Uterus (tissue), 4 donors: ENCODE results near the gene KCNG2. TPM values are rescaled to one million over a fixed set of nuclear protein-coding genes. Genes with fewer than 3 reads are reported as not detected.

Experiments
- DNase-seq, 2 donors: peaks; one replicate each; pipeline ENCODE4 v3.0.0-alpha.2; 2019 to 2020
- H3K27ac ChIP-seq, 2 donors: fragments of 200-600 bp; sonication (generic); 1 replicate in 1 of 2; 2 replicates in 1 of 2; pipeline ENCODE4 v1.5.1; 2016 to 2018
- H3K27me3 ChIP-seq, 2 donors: fragments of 200-600 bp; sonication (generic); one replicate each; pipeline ENCODE4 v1.5.1; 2018 to 2019; ENCODE audit warnings: control low read depth in 1 of 2
- H3K36me3 ChIP-seq, 2 donors: fragments of 200-600 bp; sonication (generic); one replicate each; pipeline ENCODE4 v1.5.1; 2019; ENCODE audit warnings: control low read depth in 1 of 2
- H3K4me1 ChIP-seq, 2 donors: fragments of 200-600 bp; sonication (generic); one replicate each; pipeline ENCODE4 v1.5.1; 2018 to 2019; ENCODE audit warnings: control low read depth in 1 of 2
- H3K4me3 ChIP-seq, 2 donors: fragments of 200-600 bp; sonication (generic); 1 replicate in 1 of 2; 2 replicates in 1 of 2; pipeline ENCODE4 v1.5.1; 2018 to 2019; ENCODE audit warnings: mild to moderate bottlenecking in 1 of 2
- H3K9me3 ChIP-seq, 2 donors: fragments of 200-600 bp; sonication (generic); one replicate each; pipeline ENCODE4 v1.5.1; 2019; ENCODE audit warnings: control low read depth in 1 of 2
- POLR2A ChIP-seq, 2 donors: fragments of 450-650 bp; IDR thresholded peaks; one replicate each; pipeline ENCODE4 v1.6.1; 2016; ENCODE audit warnings: antibody characterized with exemption in 2 of 2, mild to moderate bottlenecking in 1 of 2, moderate library complexity in 1 of 2
- intact Hi-C: fragments of 100-400 bp; cut with DNase I; formaldehyde crosslinking; loops from one replicate; pipeline ENCODE4 v1.15.1; 2023; ENCODE audit warnings: low total_unique reads
- total RNA-seq, 4 donors: library from RNA; depleted of rRNA in 3 of 4; stranded (reverse); fragments of >200 nt in 3 of 4; gene quantifications; one replicate each; pipeline versions ENCODE4 v1.1.0 to v1.2.4, GENCODE V29; 2014 to 2023
- TF ChIP-seq, protein P1 (sequence below), 4 experiments: fragments of 200-600 bp in 2 of 4; fragments of 450-650 bp in 2 of 4; sonication (generic) in 2 of 4; IDR thresholded peaks; one replicate each; pipeline ENCODE4 v1.5.1; 2016 to 2019; ENCODE audit warnings: antibody characterized with exemption in 4 of 4, mild to moderate bottlenecking in 2 of 4, moderate library complexity in 1 of 4
- donor health status: DM: yes; HTN: yes; CAD: no.

The KCNG2 gene
- total RNA-seq, 4 donors from 2014 or later, result 0.59 TPM; not detected in 3

DNA sequence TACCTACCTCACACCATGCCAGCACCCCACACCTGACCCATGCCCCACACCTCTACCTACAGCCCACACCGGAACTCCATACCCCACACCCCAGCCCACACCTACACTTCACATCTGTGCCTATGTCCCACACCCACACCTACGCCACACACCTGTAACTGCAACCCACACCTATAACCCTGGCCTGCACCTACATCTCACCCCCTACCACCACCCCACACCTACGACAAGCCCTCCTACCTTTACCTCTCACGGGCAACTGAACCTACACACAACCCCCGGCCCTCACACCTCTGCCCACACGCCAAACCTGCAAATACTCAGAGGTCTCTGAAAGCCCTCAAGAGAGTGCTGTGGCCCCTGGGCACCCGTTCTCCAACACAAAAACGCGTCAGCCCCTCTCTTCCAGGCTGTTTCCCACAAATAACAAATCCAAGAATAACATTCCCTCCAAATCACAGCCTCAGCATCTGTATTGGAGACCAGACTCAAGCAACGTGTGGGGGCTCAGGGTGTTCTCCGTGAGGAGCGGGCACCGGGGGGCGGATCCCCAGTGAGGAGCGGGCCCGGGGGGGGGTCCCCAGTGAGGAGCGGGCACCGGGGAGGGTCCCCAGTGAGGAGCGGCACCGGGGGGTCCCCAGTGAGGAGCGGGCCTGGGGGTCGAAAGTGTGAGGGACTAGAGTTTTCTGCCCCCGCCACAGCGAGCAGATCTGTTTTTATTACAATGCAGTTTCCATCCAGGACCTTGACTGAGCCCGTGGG is 120.3 kb downstream of the KCNG2 start:
- H3K9me3 ChIP-seq, result no peaks in the 10 kb centered on the region
- TF ChIP-seq POLR2A (IDR thresholded peaks at IDR 0.05), result no peak
- TF ChIP-seq, protein P1, sequence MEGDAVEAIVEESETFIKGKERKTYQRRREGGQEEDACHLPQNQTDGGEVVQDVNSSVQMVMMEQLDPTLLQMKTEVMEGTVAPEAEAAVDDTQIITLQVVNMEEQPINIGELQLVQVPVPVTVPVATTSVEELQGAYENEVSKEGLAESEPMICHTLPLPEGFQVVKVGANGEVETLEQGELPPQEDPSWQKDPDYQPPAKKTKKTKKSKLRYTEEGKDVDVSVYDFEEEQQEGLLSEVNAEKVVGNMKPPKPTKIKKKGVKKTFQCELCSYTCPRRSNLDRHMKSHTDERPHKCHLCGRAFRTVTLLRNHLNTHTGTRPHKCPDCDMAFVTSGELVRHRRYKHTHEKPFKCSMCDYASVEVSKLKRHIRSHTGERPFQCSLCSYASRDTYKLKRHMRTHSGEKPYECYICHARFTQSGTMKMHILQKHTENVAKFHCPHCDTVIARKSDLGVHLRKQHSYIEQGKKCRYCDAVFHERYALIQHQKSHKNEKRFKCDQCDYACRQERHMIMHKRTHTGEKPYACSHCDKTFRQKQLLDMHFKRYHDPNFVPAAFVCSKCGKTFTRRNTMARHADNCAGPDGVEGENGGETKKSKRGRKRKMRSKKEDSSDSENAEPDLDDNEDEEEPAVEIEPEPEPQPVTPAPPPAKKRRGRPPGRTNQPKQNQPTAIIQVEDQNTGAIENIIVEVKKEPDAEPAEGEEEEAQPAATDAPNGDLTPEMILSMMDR (IDR thresholded peaks at IDR 0.05), result no peak
- H3K27me3 ChIP-seq, result no peaks in the 10 kb centered on the region
- intact Hi-C loops, result no loop called here
- DNase-seq, result peak in 1 of 2 donors; percentile 8
- H3K4me3 ChIP-seq, result no peak overlapping the region
- no peak overlapping the region for H3K27ac ChIP-seq
- H3K36me3 ChIP-seq, result no peaks in the 10 kb centered on the region
- no peaks in the 10 kb centered on the region for H3K4me1 ChIP-seq

- H3K27ac ChIP-seq, result no peak overlapping the region
- no peaks in the 10 kb centered on the region for H3K27me3 ChIP-seq
- H3K36me3 ChIP-seq, result no peaks in the 10 kb centered on the region
- H3K4me3 ChIP-seq, result no peak overlapping the region
- H3K9me3 ChIP-seq, result no peaks in the 10 kb centered on the region
- no peaks in the 10 kb centered on the region for H3K4me1 ChIP-seq
- DNase-seq, result peak in 1 of 2 donors; percentile 9
- intact Hi-C loops, result no loop called here
- TF ChIP-seq POLR2A (IDR thresholded peaks at IDR 0.05), result no peak
- TF ChIP-seq, protein P1 (IDR thresholded peaks at IDR 0.05), result no peak
Measured at GRCh38 chr18:79918615-79919011, 120.9 kb downstream of the KCNG2 start.

DNA sequence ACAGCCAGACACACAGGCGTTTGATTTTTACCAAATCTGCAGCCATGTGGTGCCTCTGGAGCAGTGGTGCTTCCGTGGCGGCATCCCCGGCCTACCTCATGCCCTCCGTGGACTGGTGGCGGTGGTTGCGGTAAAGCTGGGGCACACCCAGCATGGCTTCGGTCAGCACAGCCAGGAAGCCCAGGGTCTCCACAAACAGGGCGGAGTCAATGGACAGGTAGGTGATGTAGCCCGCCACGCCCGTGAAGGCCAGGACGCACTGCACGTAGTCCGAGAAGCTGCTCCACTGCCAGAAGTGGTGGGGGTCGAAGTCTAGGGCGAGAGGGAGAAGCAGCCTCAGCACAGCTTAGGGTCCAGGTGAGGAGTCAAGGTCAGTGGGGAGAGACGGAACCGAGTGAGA is 121.4 kb downstream of the KCNG2 start:
- DNase-seq, result peak; percentile 5 to 10
- intact Hi-C loops, result no loop called here
- H3K36me3 ChIP-seq, result no peaks in the 10 kb centered on the region

DNA sequence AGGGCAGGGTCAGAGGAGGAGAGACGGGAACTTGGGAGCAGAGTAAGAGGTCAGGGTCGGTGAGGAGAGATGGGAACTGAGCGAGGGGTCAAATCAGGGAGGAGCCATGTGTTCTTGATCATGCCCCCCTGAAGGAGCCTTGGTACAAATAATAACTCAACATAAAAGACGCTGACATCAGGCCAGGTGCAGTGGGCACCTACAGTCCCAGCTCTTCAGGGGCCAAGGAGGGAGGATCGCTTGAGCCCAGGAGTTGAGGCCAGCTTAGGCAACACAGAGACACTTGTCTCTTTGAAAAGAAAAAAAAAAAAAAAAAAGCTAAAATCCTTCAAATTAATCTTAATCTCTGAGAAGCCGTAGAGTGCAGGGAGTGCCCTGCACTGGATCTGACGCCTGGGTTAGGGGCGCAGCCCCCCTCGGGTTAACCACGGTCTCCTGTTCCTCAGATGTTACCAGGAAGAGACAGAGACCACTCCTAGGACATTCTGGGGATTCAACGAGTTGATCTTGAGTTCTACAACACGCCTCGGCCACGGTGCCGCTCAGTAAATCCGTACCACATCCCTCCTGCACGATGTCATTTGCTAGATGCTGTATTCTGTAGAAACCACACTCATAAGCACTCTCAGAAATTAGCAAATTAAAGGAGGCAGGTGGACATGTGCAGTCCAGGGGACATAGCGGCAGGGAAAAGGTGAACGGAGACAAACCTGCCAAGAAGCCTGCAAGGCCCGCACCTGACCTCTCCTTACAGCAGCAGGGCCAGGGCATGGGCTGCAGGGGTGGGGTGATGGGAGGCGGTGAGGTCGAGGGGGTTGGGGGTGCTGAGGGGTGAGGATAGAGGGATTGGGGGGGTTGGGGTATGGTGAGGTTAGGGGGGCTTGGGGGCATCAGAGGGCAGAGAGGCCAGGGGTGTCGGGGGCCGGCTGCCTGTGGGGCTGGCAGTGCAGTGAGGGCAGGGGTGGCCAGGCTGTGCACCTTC is 124.5 kb downstream of the KCNG2 start:
- no peaks in the 10 kb centered on the region for H3K36me3 ChIP-seq
- peak in 1 of 2 donors; percentile 4 for DNase-seq
- H3K4me1 ChIP-seq, result peaks cover 0 to 8% of the 10 kb centered on the region in 2 donors
- TF ChIP-seq, protein P1 (IDR thresholded peaks at IDR 0.05), result no peak
- no peak for TF ChIP-seq POLR2A (IDR thresholded peaks at IDR 0.05)
- H3K27ac ChIP-seq, result no peak overlapping the region
- intact Hi-C loops, result no loop called here
- no peaks in the 10 kb centered on the region for H3K9me3 ChIP-seq
- no peak overlapping the region for H3K4me3 ChIP-seq
- H3K27me3 ChIP-seq, result no peaks in the 10 kb centered on the region

More for the DNA sequence above, 121.4 kb downstream of the KCNG2 start:
- no peaks in the 10 kb centered on the region for H3K27me3 ChIP-seq
- no peaks in the 10 kb centered on the region for H3K4me1 ChIP-seq
- no peak overlapping the region for H3K4me3 ChIP-seq
- no peak overlapping the region for H3K27ac ChIP-seq
- no peaks in the 10 kb centered on the region for H3K9me3 ChIP-seq
- TF ChIP-seq POLR2A (IDR thresholded peaks at IDR 0.05), result no peak
- TF ChIP-seq, protein P1 (IDR thresholded peaks at IDR 0.05), result no peak
